22Rv1 (cell line): ENCODE results near the gene ESRP2.

Experiments
- ZFX ChIP-seq: fragments of 450-650 bp; IDR thresholded peaks from 2 replicates; pipeline ENCODE4 v1.6.1; 2017; ENCODE audit warnings: antibody characterized with exemption, borderline replicate concordance
- TF ChIP-seq, protein P1 (sequence below): fragments of 450-650 bp; IDR thresholded peaks from 2 replicates; pipeline ENCODE4 v1.5.1; 2017; ENCODE audit warnings: mild to moderate bottlenecking

DNA sequence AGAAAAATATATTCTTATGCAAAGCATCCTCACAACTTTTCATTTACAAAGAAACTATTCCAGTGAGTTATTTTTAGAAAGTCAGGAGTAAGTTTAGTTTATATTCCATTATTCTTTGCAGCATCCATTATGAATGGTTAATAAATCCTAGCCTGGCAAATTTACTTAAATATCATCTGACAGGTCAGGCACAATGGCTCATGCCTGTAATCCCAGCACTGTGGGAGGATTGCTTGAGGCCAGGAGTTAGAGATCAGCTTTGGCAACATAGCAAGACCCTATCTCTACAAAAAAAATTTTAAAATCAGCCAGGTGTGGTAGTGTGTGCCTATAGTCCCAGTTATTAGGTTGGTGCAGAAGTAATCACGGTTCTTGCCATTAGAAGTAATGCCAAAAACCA is 12.9 kb downstream of the ESRP2 start:
- TF ChIP-seq, protein P1, sequence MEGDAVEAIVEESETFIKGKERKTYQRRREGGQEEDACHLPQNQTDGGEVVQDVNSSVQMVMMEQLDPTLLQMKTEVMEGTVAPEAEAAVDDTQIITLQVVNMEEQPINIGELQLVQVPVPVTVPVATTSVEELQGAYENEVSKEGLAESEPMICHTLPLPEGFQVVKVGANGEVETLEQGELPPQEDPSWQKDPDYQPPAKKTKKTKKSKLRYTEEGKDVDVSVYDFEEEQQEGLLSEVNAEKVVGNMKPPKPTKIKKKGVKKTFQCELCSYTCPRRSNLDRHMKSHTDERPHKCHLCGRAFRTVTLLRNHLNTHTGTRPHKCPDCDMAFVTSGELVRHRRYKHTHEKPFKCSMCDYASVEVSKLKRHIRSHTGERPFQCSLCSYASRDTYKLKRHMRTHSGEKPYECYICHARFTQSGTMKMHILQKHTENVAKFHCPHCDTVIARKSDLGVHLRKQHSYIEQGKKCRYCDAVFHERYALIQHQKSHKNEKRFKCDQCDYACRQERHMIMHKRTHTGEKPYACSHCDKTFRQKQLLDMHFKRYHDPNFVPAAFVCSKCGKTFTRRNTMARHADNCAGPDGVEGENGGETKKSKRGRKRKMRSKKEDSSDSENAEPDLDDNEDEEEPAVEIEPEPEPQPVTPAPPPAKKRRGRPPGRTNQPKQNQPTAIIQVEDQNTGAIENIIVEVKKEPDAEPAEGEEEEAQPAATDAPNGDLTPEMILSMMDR = no peak
- TF ChIP-seq ZFX = no peak
